HepG2 (cell line): ENCODE measurements around the gene RPLP2.

Source experiments
- HMG20A ChIP-seq: IDR thresholded peaks from 2 replicates; pipeline ENCODE4 v1.6.1; 2016; ENCODE audit warnings: borderline replicate concordance
- POLR2A ChIP-seq, 2 experiments: IDR thresholded peaks; 2 replicates each; pipeline ENCODE4 v1.6.1; 2011; ENCODE audit warnings: low read depth in 2 of 2, low read length in 2 of 2, mild to moderate bottlenecking in 1 of 2, moderate library complexity in 1 of 2; ENCODE audit not compliant: insufficient read depth in 1 of 2
- THRA ChIP-seq: sonication (generic); formaldehyde crosslinking; IDR thresholded peaks from 2 replicates; pipeline ENCODE4 v1.4.0; 2020; ENCODE audit warnings: missing genetic modification reagents, borderline replicate concordance
- ZNF281 ChIP-seq: sonication (generic); formaldehyde crosslinking; IDR thresholded peaks from 2 replicates; pipeline ENCODE4 v1.4.0; 2020; ENCODE audit warnings: missing genetic modification reagents, borderline replicate concordance
- ZNF720 ChIP-seq: sonication (generic); formaldehyde crosslinking; IDR thresholded peaks from 2 replicates; pipeline ENCODE4 v1.4.0; 2020; ENCODE audit warnings: missing genetic modification reagents
- ZSCAN21 ChIP-seq: sonication (generic); formaldehyde crosslinking; IDR thresholded peaks from 2 replicates; pipeline ENCODE4 v1.8.0; 2022; ENCODE audit warnings: mild to moderate bottlenecking, missing genetic modification reagents, moderate library complexity, borderline replicate concordance

GRCh38 chr11:843818-844692, 34.3 kb downstream of the RPLP2 start:
- TF ChIP-seq ZSCAN21 = peak; percentile 68; the same call in 1 of the 2 replicates
- TF ChIP-seq POLR2A (IDR thresholded peaks at IDR 0.05; ENCODE audit: insufficient read depth in 1 of 2, low read depth in 2 of 2, low read length in 2 of 2) = peak in 1 of 2 experiments; percentile 39; a peak in 1 of 4 replicates
- TF ChIP-seq ZNF281 (CRISPR knock-in tag) = peak; percentile 96
- no peak; the same call in 1 of the 2 replicates for TF ChIP-seq HMG20A (CRISPR knock-in tag)
- no peak for TF ChIP-seq ZNF720 (CRISPR knock-in tag)
- peak; percentile 52; the same call in 1 of the 2 replicates for TF ChIP-seq THRA (CRISPR knock-in tag)
